GM20000 (cell line): ENCODE results near the gene CHST11.
"Not testable (repeated sequence)": the region's sequence is repeated elsewhere in the genome, so short reads cannot be mapped to it uniquely, and the experiment has no call there.

Source experiments
- DNase-seq: peaks from one replicate; pipeline ENCODE4 v3.0.0; 2012; ENCODE audit warnings: low spot score
- TF ChIP-seq, protein P1 (sequence below): IDR thresholded peaks from 2 replicates; pipeline ENCODE4 v1.5.1; 2012; ENCODE audit warnings: mild to moderate bottlenecking, control low read depth; ENCODE audit errors: extremely low read depth, missing control alignments

CHST11 gene

DNA sequence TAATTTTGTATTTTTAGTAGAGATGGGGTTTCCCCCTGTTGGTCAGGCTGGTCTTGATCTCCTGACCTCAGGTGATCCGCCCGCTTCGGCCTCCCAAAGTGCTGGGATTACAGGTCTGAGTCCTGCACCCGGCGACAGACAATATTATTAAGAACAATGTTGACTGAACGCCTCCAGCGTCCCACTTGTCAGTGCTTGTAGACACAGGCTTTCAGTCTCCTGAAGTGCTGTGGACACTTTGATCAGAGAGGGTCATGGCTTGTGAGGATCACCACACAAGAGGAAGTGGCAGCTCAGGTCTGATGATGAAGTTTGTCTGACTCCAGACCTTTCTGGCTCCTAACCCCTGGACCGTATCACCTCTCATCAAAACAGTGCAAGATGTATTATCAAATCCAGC lies 114.6 kb downstream of the CHST11 start:
- TF ChIP-seq, protein P1, sequence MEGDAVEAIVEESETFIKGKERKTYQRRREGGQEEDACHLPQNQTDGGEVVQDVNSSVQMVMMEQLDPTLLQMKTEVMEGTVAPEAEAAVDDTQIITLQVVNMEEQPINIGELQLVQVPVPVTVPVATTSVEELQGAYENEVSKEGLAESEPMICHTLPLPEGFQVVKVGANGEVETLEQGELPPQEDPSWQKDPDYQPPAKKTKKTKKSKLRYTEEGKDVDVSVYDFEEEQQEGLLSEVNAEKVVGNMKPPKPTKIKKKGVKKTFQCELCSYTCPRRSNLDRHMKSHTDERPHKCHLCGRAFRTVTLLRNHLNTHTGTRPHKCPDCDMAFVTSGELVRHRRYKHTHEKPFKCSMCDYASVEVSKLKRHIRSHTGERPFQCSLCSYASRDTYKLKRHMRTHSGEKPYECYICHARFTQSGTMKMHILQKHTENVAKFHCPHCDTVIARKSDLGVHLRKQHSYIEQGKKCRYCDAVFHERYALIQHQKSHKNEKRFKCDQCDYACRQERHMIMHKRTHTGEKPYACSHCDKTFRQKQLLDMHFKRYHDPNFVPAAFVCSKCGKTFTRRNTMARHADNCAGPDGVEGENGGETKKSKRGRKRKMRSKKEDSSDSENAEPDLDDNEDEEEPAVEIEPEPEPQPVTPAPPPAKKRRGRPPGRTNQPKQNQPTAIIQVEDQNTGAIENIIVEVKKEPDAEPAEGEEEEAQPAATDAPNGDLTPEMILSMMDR, result no peak
- DNase-seq, result no peak

DNA sequence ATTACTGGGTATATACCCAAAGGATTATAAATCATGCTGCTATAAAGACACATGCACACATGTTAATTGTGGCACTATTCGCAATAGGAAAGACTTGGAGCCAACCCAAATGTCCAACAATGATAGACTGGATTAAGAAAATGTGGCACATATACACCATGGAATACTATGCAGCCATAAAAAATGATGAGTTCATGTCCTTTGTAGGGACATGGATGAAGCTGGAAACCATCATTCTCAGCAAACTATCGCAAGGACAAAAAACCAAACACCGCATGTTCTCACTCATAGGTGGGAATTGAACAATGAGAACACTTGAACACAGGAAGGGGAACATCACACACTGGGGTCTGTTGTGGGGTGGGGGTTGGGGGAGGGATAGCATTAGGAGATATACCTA lies 117.6 kb downstream of the CHST11 start:
- not testable (repeated sequence) for DNase-seq

- DNase-seq, result not testable (repeated sequence)
These were observed 118.0 kb downstream of the CHST11 start for GRCh38 chr12:104574758-104575157.

- TF ChIP-seq, protein P1, result no peak
- no peak for DNase-seq
These were observed 118.9 kb downstream of the CHST11 start for GRCh38 chr12:104575442-104576186.

DNA sequence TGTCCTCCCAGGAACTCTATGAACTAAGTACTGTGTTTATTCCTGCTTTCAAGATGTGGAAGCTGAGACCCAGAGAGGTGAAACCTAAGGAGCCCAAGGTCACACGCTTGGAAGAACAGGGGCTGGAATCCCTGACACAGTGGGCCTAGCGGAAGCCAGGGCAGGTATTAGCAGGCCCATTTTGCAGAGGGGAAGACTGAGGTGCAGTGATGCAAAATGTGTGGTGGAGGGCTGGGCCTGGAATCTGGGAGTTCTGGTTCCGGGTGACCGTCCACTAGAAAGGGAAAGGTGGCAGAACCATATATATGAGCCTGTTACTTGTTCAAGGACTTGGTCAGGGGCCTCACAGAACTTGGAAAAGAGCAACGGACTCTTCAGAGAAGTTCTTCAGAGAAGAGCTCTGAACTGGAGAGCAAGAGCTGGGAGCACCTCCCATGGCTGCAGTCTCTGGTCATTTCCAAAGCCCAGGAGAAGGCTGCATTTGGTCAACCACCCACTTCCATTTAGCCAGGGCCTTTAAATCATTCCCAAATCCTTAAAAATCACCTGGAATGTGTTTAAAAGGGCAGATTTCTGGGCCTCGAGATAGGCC lies 119.5 kb downstream of the CHST11 start:
- TF ChIP-seq, protein P1, result no peak
- no peak for DNase-seq

DNA sequence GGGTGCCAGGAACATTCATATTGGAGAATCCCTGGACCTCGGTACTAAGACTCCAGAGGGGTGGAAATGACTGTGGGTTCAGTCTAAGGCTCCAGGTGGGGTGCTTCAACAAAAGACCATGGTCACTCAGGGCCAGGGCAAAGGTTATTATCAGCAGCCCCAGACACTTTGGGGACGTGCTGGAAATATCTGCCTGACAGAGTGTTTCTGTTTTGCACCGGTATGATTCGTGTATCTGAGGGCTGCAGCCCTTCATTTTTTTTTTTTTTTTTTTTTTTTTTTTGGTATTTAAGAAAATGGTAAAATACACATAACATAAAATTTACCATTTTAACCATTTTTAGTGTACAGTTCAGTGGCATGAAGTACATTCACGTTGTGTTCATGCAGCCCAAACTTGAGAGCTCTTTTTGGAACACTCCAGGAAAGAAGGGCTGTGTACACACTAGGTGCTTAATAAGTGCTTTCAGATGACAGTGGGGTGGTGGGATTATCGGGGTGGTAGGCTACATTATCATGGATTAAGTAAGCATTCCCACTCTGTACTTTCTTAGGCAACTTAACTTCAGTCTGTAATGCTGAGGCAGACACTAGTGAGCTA lies 120.3 kb downstream of the CHST11 start:
- no peak for DNase-seq
- TF ChIP-seq, protein P1, result no peak

DNA sequence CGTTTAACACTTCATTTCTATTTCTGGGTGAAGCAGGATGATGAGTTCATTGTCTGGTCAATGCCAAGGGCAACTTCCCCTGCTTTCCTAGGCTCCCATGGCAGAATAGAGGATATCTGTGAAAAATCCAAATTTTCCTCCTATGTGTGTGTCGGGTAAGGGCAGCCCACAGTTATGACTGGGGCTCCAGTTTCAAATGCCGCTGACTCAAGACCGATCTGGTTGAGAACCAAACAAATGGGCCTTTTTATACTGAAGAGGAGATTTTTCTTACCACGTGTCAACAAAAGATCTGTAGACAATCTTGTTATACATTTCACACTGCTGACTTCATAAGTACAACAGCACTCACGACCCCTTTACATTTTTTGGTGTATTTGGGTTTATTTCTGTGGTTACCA lies 120.8 kb downstream of the CHST11 start:
- DNase-seq, result no peak
- TF ChIP-seq, protein P1, result no peak

- TF ChIP-seq, protein P1, result no peak
- no peak for DNase-seq
These were observed 121.7 kb downstream of the CHST11 start for GRCh38 chr12:104578453-104578852.
